Suprapubic skin (tissue), 4 donors: ENCODE results near the gene ZNF362. TPM values are rescaled to one million over a fixed set of nuclear protein-coding genes. Genes with fewer than 3 reads are reported as not detected.

Experiments used
- DNase-seq, 2 donors: peaks; one replicate each; pipeline ENCODE4 v3.0.0-alpha.2; 2019; ENCODE audit warnings: low spot score in 2 of 2
- H3K27ac ChIP-seq: fragments of 200-600 bp; sonication (generic); one replicate; pipeline ENCODE4 v1.5.1; 2019
- H3K27me3 ChIP-seq: fragments of 200-600 bp; sonication (generic); one replicate; pipeline ENCODE4 v1.5.1; 2019
- H3K36me3 ChIP-seq: fragments of 200-600 bp; sonication (generic); one replicate; pipeline ENCODE4 v1.5.1; 2019
- H3K4me1 ChIP-seq: fragments of 200-600 bp; sonication (generic); one replicate; pipeline ENCODE4 v1.5.1; 2019
- H3K4me3 ChIP-seq: fragments of 200-600 bp; sonication (generic); one replicate; pipeline ENCODE4 v1.5.1; 2019; ENCODE audit warnings: mild to moderate bottlenecking
- H3K9me3 ChIP-seq: fragments of 200-600 bp; sonication (generic); one replicate; pipeline ENCODE4 v1.5.1; 2019
- CTCF ChIP-seq, 2 donors: fragments of 200-600 bp in 1 of 2; fragments of 450-650 bp in 1 of 2; sonication (generic) in 1 of 2; IDR thresholded peaks; one replicate each; pipeline ENCODE4 v1.5.1; 2016 to 2019; ENCODE audit warnings: antibody characterized with exemption in 2 of 2, mild to moderate bottlenecking in 1 of 2, moderate library complexity in 1 of 2
- EP300 ChIP-seq: sonication (generic); formaldehyde crosslinking; IDR thresholded peaks from one replicate; pipeline ENCODE4 v1.6.1; 2017; ENCODE audit warnings: antibody characterized with exemption
- POLR2A ChIP-seq, 2 donors: fragments of 450-650 bp; IDR thresholded peaks; one replicate each; pipeline ENCODE4 v1.6.1; 2017; ENCODE audit warnings: antibody characterized with exemption in 2 of 2, mild to moderate bottlenecking in 2 of 2, moderate library complexity in 2 of 2
- POLR2AphosphoS5 ChIP-seq, 3 donors: sonication (generic); formaldehyde crosslinking; IDR thresholded peaks; one replicate each; pipeline ENCODE4 v1.6.1; 2017; ENCODE audit warnings: antibody characterized with exemption in 3 of 3
- WGBS: methylation state at CpG from one replicate; pipeline ENCODE4 v1.1.5; 2018; 5-methylcytosine and 5-hydroxymethylcytosine counted together
- total RNA-seq, 4 donors: library from RNA; depleted of rRNA; stranded (reverse); fragments of >200 nt; gene quantifications; one replicate each; pipeline ENCODE4 v1.1.0, GENCODE V29; 2016

The ZNF362 gene
- total RNA-seq, 4 donors from 2014 or later = 18.7 to 23.9 (median 21.9) TPM

GRCh38 chr1:33297911-33298622, 41.8 kb downstream of the ZNF362 start:
- Histone ChIP-seq H3K4me3 (no peak overlapping the region), H3K27me3 (no peaks in the 10 kb centered on the region), H3K9me3 (no peaks in the 10 kb centered on the region), H3K36me3 (peaks cover 29% of the 10 kb centered on the region), H3K27ac (no peak overlapping the region), H3K4me1 (peaks cover 16% of the 10 kb centered on the region)
- TF ChIP-seq POLR2A (IDR thresholded peaks at IDR 0.05) = no peak
- TF ChIP-seq POLR2AphosphoS5 (IDR thresholded peaks at IDR 0.05) = no peak
- no peak for TF ChIP-seq CTCF (IDR thresholded peaks at IDR 0.05)
- TF ChIP-seq EP300 = no peak
- 94% methylated on average over 4 of the region's 4 CpGs for WGBS
- DNase-seq = peak; percentile 32 to 37

- TF ChIP-seq POLR2A (IDR thresholded peaks at IDR 0.05) = no peak
- TF ChIP-seq CTCF (IDR thresholded peaks at IDR 0.05) = peak; percentile 46 to 92
- Histone ChIP-seq H3K9me3 (no peaks in the 10 kb centered on the region), H3K36me3 (peaks cover 29% of the 10 kb centered on the region), H3K27me3 (no peaks in the 10 kb centered on the region), H3K27ac (no peak overlapping the region), H3K4me1 (peaks cover 16% of the 10 kb centered on the region), H3K4me3 (no peak overlapping the region)
- WGBS = 85% methylated on average over 16 of the region's 18 CpGs
- DNase-seq = peak in 1 of 2 donors; percentile 68
Measured at GRCh38 chr1:33298623-33299277, 42.5 kb downstream of the ZNF362 start.

GRCh38 chr1:33299461-33300155, 43.3 kb downstream of the ZNF362 start:
- Histone ChIP-seq H3K27ac (no peak overlapping the region), H3K4me1 (peaks cover 16% of the 10 kb centered on the region), H3K4me3 (no peak overlapping the region), H3K27me3 (no peaks in the 10 kb centered on the region), H3K9me3 (no peaks in the 10 kb centered on the region), H3K36me3 (peaks cover 25% of the 10 kb centered on the region)
- WGBS = 88% methylated on average over 12 of the region's 15 CpGs
- TF ChIP-seq CTCF (IDR thresholded peaks at IDR 0.05) = no peak
- no peak for TF ChIP-seq POLR2AphosphoS5 (IDR thresholded peaks at IDR 0.05)
- no peak for TF ChIP-seq POLR2A (IDR thresholded peaks at IDR 0.05)
- TF ChIP-seq EP300 = no peak
- peak in 1 of 2 donors; percentile 54 for DNase-seq

GRCh38 chr1:33300673-33301072, 44.4 kb downstream of the ZNF362 start:
- peak in 1 of 2 donors; percentile 71 for DNase-seq
- H3K36me3 ChIP-seq = peaks cover 17% of the 10 kb centered on the region
- H3K27ac ChIP-seq = no peak overlapping the region
- TF ChIP-seq CTCF (IDR thresholded peaks at IDR 0.05) (no peak), POLR2AphosphoS5 (IDR thresholded peaks at IDR 0.05) (no peak), EP300 (no peak), POLR2A (IDR thresholded peaks at IDR 0.05) (no peak)
- H3K27me3 ChIP-seq = no peaks in the 10 kb centered on the region
- peaks cover 10% of the 10 kb centered on the region for H3K4me1 ChIP-seq
- 87% methylated on average over 5 of the region's 5 CpGs for WGBS
- H3K9me3 ChIP-seq = no peaks in the 10 kb centered on the region
- no peak overlapping the region for H3K4me3 ChIP-seq
